ENCODE measurements around the gene PTPRK. TPM values are rescaled to one million over a fixed set of nuclear protein-coding genes. Genes with fewer than 3 reads are reported as not detected.

Gene PTPRK
- total RNA-seq, 4 donors from 2014 or later = 88.0 to 187 (median 136) TPM

DNA sequence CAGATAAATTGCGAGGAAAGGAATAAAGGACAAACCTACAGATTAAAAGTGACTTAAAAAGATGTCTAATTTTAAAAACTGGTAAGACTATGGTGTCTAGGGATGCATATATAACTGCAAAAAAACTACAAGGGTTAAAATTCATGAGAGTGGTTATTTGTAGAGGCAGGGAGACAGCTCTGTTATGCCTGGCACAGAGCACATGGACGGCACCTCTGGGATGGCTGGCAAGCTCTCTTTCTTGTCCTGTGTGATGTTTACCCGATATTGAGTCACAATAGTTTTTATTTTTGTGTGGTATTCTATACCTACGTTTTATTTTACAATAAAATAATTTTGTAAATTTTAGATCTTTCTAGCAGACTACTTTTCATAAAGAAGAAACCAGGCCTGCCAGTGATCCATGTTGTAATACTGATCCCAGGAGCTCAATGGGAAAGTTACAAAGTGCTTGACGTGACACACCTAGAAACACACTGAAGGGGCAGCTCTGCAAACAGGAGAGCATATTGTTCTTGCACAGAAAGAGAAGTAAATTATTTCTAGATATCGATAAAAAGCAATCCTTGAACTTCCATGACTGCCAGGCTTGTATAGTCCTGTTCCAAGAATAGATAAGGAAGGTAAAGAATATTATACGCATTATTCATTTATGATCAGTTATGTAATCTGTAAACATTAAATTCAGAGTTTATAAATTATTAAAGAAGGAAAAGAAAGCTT lies 290.0 kb downstream of the PTPRK start:
- H3K9me3 ChIP-seq = no peaks in the 10 kb centered on the region
- intact Hi-C loops (cut with DNase I; ENCODE audit: low total_unique reads) = no loop called here
- H3K27ac ChIP-seq = peak overlapping the region in 1 of 4 donors; percentile 21
- no peak for DNase-seq
- in situ Hi-C loops (cut with MboI; ENCODE audit: low pct_ligation_motif_present in 1 of 4, low pct_unique_long_range_greater_than_20kb in 1 of 4, low sequenced_read_pairs in 3 of 4) = no loop called here
- TF ChIP-seq POLR2AphosphoS5 (IDR thresholded peaks at IDR 0.05) = no peak
- no peak for TF ChIP-seq EP300 (IDR thresholded peaks at IDR 0.05; ENCODE audit: low read depth)
- no peak for TF ChIP-seq POLR2A (IDR thresholded peaks at IDR 0.05)
- TF ChIP-seq, protein P1, sequence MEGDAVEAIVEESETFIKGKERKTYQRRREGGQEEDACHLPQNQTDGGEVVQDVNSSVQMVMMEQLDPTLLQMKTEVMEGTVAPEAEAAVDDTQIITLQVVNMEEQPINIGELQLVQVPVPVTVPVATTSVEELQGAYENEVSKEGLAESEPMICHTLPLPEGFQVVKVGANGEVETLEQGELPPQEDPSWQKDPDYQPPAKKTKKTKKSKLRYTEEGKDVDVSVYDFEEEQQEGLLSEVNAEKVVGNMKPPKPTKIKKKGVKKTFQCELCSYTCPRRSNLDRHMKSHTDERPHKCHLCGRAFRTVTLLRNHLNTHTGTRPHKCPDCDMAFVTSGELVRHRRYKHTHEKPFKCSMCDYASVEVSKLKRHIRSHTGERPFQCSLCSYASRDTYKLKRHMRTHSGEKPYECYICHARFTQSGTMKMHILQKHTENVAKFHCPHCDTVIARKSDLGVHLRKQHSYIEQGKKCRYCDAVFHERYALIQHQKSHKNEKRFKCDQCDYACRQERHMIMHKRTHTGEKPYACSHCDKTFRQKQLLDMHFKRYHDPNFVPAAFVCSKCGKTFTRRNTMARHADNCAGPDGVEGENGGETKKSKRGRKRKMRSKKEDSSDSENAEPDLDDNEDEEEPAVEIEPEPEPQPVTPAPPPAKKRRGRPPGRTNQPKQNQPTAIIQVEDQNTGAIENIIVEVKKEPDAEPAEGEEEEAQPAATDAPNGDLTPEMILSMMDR (IDR thresholded peaks at IDR 0.05) = no peak
- H3K27me3 ChIP-seq = no peaks in the 10 kb centered on the region
- no peak overlapping the region for H3K4me3 ChIP-seq
- H3K4me1 ChIP-seq = peaks cover 0 to 4% (median 0%) of the 10 kb centered on the region in 4 donors
- 59 to 65% methylated on average over 7 of the region's 7 CpGs for WGBS, 2 donors (ENCODE audit: low coverage in 1 of 2)
- no peaks in the 10 kb centered on the region for H3K36me3 ChIP-seq

DNA sequence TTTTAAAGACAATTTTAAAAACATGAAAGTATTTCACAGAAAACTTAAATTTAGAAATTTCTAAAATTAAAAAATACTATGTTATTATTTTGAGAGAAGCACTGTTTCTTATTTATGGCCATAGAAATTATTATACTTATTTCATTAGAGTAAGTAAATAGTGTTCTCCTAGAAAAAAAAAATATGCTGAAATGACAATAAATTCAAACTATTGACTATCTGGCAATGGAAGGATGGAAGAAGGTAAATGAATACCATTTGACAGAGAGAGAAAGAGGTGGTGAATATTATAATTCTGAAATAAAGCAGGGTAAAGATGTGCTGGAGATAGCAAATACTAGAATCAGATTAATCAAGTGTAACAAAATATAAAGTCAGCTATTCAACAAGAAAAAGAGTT lies 294.8 kb downstream of the PTPRK start:
- Histone ChIP-seq H3K4me3 (no peak overlapping the region), H3K36me3 (no peaks in the 10 kb centered on the region), H3K9me3 (no peaks in the 10 kb centered on the region), H3K4me1 (peaks cover 0 to 4% (median 0%) of the 10 kb centered on the region in 4 donors), H3K27me3 (no peaks in the 10 kb centered on the region), H3K27ac (no peak overlapping the region)
- TF ChIP-seq EP300 (IDR thresholded peaks at IDR 0.05; ENCODE audit: low read depth) (no peak), POLR2AphosphoS5 (IDR thresholded peaks at IDR 0.05) (no peak), POLR2A (IDR thresholded peaks at IDR 0.05) (no peak)
- TF ChIP-seq, protein P1 (IDR thresholded peaks at IDR 0.05) = no peak
- intact Hi-C loops (cut with DNase I; ENCODE audit: low total_unique reads) = no loop called here
- in situ Hi-C loops (cut with MboI; ENCODE audit: low pct_ligation_motif_present in 1 of 4, low pct_unique_long_range_greater_than_20kb in 1 of 4, low sequenced_read_pairs in 3 of 4) = no loop called here
- no peak for DNase-seq

GRCh38 chr6:128216917-128217316 lies 303.5 kb downstream of the PTPRK start:
- H3K36me3 ChIP-seq = no peaks in the 10 kb centered on the region
- no peaks in the 10 kb centered on the region for H3K9me3 ChIP-seq
- no peak for DNase-seq
- H3K4me1 ChIP-seq = no peaks in the 10 kb centered on the region
- TF ChIP-seq, protein P1 (IDR thresholded peaks at IDR 0.05) = no peak
- TF ChIP-seq POLR2A (IDR thresholded peaks at IDR 0.05) = no peak
- TF ChIP-seq POLR2AphosphoS5 (IDR thresholded peaks at IDR 0.05) = no peak
- TF ChIP-seq EP300 (IDR thresholded peaks at IDR 0.05; ENCODE audit: low read depth) = no peak
- 91 to 98% methylated on average over 5 of the region's 5 CpGs for WGBS, 2 donors (ENCODE audit: low coverage in 1 of 2)
- no peaks in the 10 kb centered on the region for H3K27me3 ChIP-seq
- intact Hi-C loops (cut with DNase I; ENCODE audit: low total_unique reads) (no loop called here), in situ Hi-C loops (cut with MboI; ENCODE audit: low pct_ligation_motif_present in 1 of 4, low pct_unique_long_range_greater_than_20kb in 1 of 4, low sequenced_read_pairs in 3 of 4) (no loop called here)
- H3K27ac ChIP-seq = no peak overlapping the region
- H3K4me3 ChIP-seq = no peak overlapping the region

DNA sequence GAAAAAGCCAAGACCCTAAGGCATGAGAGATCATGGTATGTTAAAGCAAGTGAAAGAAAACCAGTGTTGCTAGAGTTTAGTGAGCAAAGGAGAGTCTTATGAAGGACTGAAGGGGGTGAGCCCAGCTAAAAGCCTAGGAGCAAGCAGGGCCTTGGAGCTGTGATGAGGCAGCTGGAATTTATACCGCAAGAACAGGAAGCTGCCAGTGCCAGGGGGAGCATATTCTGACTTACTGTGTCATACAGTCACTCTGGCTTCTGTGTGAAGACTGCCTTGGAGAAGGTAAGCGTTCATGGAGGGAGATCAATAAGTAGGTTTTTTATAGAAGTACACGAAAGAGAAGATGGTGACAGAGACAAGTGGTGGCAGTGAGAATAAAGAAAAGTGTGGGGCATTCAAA lies 310.6 kb downstream of the PTPRK start:
- Histone ChIP-seq H3K4me3 (no peak overlapping the region), H3K9me3 (no peaks in the 10 kb centered on the region), H3K27me3 (no peaks in the 10 kb centered on the region), H3K27ac (no peak overlapping the region), H3K4me1 (no peaks in the 10 kb centered on the region), H3K36me3 (no peaks in the 10 kb centered on the region)
- in situ Hi-C loops (cut with MboI; ENCODE audit: low pct_ligation_motif_present in 1 of 4, low pct_unique_long_range_greater_than_20kb in 1 of 4, low sequenced_read_pairs in 3 of 4) = no loop called here
- TF ChIP-seq POLR2AphosphoS5 (IDR thresholded peaks at IDR 0.05) = no peak
- no peak for DNase-seq
- 78 to 84% methylated on average over 3 of the region's 3 CpGs for WGBS, 2 donors (ENCODE audit: low coverage in 1 of 2)
- intact Hi-C loops (cut with DNase I; ENCODE audit: low total_unique reads) = loop anchor here (5.0 kb wide), 1 partner anchor 1533 kb away; no protein-coding TSS in a partner anchor

Measured in transverse colon (tissue), 4 donors.